ENCODE data around the gene HCCS. TPM values are rescaled to one million over a fixed set of nuclear protein-coding genes. Genes with fewer than 3 reads are reported as not detected.
"Not testable (repeated sequence)": the region's sequence is repeated elsewhere in the genome, so short reads cannot be mapped to it uniquely, and the experiment has no call there.

HCCS gene
- total RNA-seq, 1 experiment from 2014 or later = 17.9 TPM

DNA sequence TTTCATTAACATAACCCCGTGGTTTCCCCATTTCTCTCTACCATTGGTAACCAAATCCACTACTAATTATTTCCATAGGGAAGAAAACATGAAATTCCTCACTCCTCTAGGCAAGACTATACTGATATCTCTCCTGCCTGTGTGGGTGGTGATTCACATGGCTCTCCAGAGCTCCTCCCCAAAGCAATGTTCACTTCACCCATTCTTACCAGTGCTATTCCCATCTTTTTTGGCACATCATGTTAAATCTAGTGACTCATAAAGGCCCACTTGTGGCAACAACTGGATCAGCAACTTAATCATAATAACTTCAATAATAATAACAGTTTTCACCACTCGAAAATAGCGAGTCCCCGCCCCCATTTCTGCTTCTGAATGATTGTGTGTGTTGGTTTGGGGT is 6.1 kb upstream of the HCCS start:
- H3K36me3 ChIP-seq (replicated peaks; ENCODE audit: control insufficient read depth, insufficient read depth, low read length) = no peaks in the 10 kb centered on the region
- no peaks in the 10 kb centered on the region for H3K27me3 ChIP-seq (ENCODE audit: control insufficient read depth, insufficient read depth, low read length)
- DNase-seq = no peak
- no peak overlapping the region for H3K4me3 ChIP-seq (ENCODE audit: insufficient read depth, low read depth, low read length)

DNA sequence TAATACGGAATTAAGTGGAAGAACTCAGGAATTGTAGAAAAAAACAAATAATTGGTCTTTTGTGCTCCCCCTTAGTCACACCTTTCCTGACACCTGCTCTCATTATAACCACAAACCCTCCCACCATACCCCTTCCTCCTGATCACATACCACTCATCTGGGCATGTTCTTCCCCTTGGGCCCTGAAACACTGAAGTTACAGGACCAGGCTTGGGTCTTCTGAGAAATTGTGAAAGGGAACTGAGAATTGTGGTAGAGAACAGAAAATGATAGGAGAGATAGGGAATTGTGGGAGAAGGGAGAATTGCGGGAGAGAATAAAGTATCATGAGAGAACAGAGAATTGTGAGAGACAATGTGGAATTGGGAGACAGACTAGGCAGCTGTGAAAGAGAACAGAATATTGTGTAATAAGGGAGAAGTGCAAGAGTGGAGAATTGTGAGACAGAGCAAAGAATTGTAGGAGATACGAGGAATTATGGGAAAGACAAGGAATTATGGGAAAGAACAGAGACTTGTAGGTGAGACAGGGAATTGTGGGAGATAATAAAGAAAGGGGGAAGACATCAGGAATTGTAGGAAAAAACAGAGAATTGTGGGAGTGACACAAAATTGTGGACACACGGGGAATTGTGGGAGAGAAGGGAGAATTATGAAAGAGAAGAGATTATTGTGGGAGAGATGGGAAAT is 2.7 kb upstream of the HCCS start:
- no peaks in the 10 kb centered on the region for H3K27me3 ChIP-seq (ENCODE audit: control insufficient read depth, insufficient read depth, low read length)
- no peak overlapping the region for H3K4me3 ChIP-seq (ENCODE audit: insufficient read depth, low read depth, low read length)
- no peak for DNase-seq
- H3K36me3 ChIP-seq (replicated peaks; ENCODE audit: control insufficient read depth, insufficient read depth, low read length) = no peaks in the 10 kb centered on the region

DNA sequence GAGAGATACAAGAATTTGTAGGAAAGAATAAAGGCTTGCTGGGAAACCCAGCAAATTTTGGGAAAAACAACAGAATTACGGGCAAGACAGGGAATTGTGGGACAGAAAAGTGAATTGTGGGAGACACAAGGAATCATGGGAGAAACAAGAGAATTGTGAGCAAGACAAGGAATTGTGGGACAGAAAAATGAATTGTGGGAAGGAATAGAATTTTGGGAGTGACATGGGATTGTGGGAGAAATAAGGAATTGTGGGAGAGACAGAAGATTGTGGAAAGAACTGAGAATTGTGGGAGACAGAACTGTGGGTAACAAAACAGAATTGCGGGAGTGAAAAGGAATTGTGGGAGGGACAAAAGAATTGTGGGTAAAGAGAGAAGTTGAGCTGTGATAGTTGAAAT is 1.2 kb upstream of the HCCS start:
- DNase-seq = no peak
- Histone ChIP-seq H3K4me3 (ENCODE audit: insufficient read depth, low read depth, low read length) (no peak overlapping the region), H3K27me3 (ENCODE audit: control insufficient read depth, insufficient read depth, low read length) (no peaks in the 10 kb centered on the region), H3K36me3 (replicated peaks; ENCODE audit: control insufficient read depth, insufficient read depth, low read length) (peaks cover 7% of the 10 kb centered on the region)

DNA sequence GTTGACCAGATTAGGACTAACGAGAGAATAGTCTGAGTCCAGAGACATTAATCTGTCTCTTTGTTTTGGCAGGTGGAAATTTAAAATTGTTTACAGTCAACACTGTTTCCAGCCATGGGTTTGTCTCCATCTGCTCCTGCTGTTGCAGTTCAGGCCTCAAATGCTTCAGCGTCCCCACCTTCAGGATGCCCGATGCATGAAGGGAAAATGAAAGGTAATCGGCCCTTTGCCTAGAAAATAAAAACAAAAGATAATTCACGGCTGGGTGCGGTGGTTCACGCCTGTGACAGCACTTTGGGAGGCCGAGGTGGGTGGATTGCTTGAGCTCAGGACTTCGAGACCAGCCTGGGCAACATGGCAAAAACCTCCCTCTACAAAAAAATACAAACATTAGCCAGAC is 815 bp downstream of the HCCS start:
- no peak for DNase-seq
- Histone ChIP-seq H3K4me3 (ENCODE audit: insufficient read depth, low read depth, low read length) (peak overlapping the region; percentile 76), H3K36me3 (replicated peaks; ENCODE audit: control insufficient read depth, insufficient read depth, low read length) (peaks cover 14% of the 10 kb centered on the region), H3K27me3 (ENCODE audit: control insufficient read depth, insufficient read depth, low read length) (no peaks in the 10 kb centered on the region)

DNA sequence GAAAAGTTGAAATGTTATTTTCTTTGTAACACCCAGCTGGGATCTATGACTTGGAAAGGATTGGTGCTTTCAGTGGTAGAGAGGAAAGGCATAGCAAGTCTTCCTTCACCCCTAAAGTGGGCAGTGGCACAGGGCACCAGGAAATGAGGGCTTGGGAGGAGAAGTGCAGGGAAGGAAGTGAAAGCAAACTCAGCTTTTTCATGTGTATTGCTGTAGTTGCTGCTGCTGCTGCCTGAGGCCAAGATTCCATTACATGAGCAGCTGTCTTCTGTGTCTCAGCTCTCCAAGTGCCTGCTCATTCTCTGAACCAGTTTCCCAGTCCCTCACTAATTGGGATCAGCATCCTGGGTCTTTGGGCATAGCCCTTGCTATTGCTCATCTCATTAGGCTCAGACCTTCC is 2.6 kb downstream of the HCCS start:
- Histone ChIP-seq H3K36me3 (replicated peaks; ENCODE audit: control insufficient read depth, insufficient read depth, low read length) (peaks cover 19% of the 10 kb centered on the region), H3K4me3 (ENCODE audit: insufficient read depth, low read depth, low read length) (no peak overlapping the region), H3K27me3 (ENCODE audit: control insufficient read depth, insufficient read depth, low read length) (no peaks in the 10 kb centered on the region)
- DNase-seq = no peak

DNA sequence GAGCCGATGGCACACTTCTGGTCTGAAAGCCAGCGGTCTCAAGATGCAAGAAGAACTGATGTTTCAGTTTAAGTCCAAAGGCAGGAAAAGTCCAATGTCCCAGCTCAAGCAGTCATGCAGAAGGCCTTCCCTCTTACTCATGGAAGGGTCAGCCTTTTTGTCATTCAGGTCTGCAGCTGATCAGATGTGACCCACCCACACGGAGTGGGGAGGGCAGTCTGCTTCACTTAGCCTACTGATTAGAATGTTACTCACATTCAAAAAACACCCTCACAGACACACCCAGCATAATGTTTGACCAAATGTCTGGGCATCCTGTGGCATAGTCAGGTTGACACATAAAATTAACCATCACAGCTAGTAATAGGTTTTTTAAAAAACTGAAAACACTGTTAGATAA is 6.6 kb downstream of the HCCS start:
- DNase-seq = no peak
- no peak overlapping the region for H3K4me3 ChIP-seq (ENCODE audit: insufficient read depth, low read depth, low read length)
- peaks cover 20% of the 10 kb centered on the region for H3K36me3 ChIP-seq (replicated peaks; ENCODE audit: control insufficient read depth, insufficient read depth, low read length)
- no peaks in the 10 kb centered on the region for H3K27me3 ChIP-seq (ENCODE audit: control insufficient read depth, insufficient read depth, low read length)

DNA sequence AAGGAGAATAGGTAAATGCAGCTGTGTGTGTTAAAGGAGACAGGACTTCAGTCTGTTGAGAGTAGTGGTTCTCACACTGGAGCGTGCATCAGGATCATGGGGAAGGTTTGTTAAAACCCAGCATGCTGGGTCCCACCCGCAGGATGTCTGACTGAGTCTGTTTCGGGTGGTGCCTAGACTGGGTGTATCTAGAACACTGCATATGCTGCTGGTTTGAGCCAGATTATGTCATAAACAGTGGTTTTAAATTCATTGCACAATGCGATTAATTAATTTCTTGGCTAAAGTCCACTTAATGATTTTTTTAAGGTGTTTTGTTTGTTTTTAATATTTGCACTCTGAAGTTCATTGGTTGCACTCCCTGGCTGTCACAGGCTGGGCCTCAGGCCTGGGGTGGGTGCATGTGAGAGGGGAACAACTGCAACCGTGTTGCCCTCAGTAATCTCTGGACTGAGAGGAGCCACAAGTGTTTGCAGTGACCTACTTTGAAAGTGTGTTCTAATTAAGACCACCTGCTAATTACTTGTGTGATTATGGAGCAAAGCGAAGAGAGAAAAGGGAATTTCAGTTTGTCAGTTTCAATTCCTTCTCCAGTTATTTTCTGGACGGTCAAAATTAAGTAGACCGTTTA is 8.3 kb downstream of the HCCS start:
- no peak for DNase-seq
- Histone ChIP-seq H3K27me3 (ENCODE audit: control insufficient read depth, insufficient read depth, low read length) (no peaks in the 10 kb centered on the region), H3K4me3 (ENCODE audit: insufficient read depth, low read depth, low read length) (no peak overlapping the region), H3K36me3 (replicated peaks; ENCODE audit: control insufficient read depth, insufficient read depth, low read length) (peaks cover 17% of the 10 kb centered on the region)

DNA sequence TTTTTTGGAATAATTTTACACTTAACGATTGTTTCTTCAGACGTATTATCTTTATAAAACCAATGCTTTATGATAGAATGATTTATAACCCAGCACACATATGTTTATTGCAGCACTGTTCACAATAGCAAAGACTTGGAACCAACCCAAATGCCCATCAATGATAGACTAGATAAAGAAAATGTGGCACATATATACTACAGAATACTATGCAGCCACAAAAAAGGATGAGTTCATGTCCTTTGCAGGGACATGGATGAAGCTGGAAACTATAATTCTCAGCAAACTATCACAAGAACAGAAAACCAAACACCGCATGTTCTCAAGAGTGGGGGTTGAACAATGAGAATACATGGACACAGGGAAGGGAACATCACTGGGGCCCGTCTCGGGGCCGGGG is 12.0 kb downstream of the HCCS start:
- H3K4me3 ChIP-seq (ENCODE audit: insufficient read depth, low read depth, low read length); H3K27me3 ChIP-seq (ENCODE audit: control insufficient read depth, insufficient read depth, low read length); DNase-seq; H3K36me3 ChIP-seq (replicated peaks; ENCODE audit: control insufficient read depth, insufficient read depth, low read length): not testable (repeated sequence)

DNA sequence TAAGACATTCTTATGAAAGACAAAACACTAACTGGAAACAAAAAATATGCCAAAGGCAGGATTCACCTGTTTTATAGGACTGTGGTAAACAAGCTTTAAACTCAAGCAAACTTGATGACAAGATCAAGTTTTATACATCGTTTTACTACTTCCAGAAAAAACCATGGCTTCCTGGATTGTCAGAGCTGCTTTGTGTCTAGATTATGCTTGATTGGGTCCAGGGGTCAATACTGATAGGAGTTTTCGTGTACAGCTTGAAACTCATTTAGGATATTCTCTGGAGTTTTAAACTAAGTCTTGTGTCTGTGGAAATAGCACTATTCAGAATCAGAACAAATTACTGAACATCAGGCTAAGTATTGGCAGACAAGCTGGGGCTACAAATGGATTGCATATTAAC is 13.0 kb downstream of the HCCS start:
- H3K36me3 ChIP-seq (replicated peaks; ENCODE audit: control insufficient read depth, insufficient read depth, low read length) = peaks cover 1% of the 10 kb centered on the region; the same call in 1 of the 2 replicates
- DNase-seq = no peak
- no peak overlapping the region for H3K4me3 ChIP-seq (ENCODE audit: insufficient read depth, low read depth, low read length)

DNA sequence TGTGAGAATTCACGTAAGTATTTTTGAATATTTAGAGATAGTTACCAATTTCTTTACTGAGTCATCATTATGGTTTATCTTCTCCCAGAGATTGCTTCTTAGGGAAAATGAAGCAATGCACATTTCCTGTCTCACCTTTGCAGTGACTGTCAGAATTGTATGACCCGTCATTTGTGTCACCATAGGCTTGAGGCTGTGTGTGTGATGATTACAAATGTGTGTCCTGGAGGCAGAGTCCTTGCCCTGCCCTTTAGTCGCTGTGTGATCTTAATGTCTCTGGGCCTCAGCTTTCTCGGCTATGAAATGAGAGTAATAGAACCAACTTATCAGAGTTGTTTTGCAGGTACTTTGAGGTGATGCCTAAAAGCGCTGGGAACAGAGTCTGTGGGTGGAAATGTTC is 13.9 kb downstream of the HCCS start:
- H3K27me3 ChIP-seq (ENCODE audit: control insufficient read depth, insufficient read depth, low read length) = no peaks in the 10 kb centered on the region
- DNase-seq = no peak
- no peak overlapping the region for H3K4me3 ChIP-seq (ENCODE audit: insufficient read depth, low read depth, low read length)
- H3K36me3 ChIP-seq (replicated peaks; ENCODE audit: control insufficient read depth, insufficient read depth, low read length) = no peaks in the 10 kb centered on the region; the same call in 1 of the 2 replicates

More for the DNA sequence above, 13.0 kb downstream of the HCCS start:
- H3K27me3 ChIP-seq (ENCODE audit: control insufficient read depth, insufficient read depth, low read length) = no peaks in the 10 kb centered on the region

DNA sequence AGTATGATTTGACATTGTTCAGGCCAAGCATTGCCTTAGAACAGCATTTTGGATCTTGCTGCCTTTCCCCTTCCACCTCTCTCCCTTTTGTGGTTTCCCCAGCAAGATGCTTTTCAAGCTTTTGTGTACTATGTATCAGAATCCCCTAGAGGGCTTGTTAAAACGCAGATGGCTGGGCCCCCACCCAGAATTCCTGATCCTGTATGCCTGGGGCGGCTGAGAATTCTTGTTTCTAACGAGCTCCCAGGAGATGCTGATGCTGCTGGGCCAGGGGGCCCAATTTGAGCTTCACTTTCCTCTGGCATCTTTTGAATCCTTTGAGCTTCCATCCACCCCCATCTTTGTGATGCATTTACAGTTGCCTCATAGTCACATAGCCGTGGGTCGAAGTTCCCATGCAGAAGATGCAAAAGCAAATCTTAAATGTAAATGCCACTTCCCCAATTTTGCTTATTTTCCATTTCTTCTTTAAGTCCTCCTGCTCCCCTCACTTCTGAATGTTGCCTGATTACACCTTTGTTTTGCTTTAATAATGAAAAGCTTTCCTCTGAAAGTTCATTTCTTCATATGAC is 18.5 kb downstream of the HCCS start:
- no peak for DNase-seq
- no peak overlapping the region for H3K4me3 ChIP-seq (ENCODE audit: insufficient read depth, low read depth, low read length)
- no peaks in the 10 kb centered on the region for H3K36me3 ChIP-seq (replicated peaks; ENCODE audit: control insufficient read depth, insufficient read depth, low read length)
- H3K27me3 ChIP-seq (ENCODE audit: control insufficient read depth, insufficient read depth, low read length) = no peaks in the 10 kb centered on the region

DNA sequence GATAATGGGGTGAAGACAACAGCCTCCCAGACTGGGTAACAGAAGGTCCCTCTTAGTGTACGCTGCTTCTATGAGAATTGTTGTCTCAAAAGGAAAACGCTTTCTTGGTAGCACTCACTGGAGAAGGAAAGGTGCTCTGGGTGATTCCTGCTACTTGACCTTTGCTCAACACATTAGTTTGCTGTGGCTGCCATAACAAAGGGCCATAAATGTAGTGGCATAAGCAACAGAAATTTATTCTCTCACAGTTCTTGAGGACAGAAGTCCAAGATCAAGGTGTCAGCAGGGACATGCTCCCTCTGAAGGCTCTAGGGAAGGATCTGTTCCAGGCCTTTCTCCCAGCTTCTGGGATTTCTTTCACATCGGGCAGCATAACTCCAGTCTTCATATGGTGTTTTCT is 19.0 kb downstream of the HCCS start:
- DNase-seq = no peak

DNA sequence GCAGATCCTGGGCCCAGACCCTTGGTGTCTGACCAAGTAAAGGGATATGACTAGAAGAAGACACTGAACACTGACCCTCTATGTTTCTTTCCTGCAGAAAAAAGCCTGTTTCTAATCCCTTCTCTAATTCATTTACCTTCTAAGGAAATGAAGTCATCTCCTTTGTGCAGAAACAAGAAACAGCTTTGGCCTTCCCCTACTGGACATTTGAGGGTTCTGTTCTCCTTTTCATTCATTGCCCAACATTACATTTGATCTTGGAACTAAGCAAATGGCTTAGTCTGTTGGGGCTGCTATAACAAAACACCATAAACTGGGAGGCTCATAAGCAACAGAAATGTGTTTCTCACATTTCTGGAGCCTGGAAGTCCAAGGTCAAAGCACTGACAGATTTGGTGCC is 20.0 kb downstream of the HCCS start:
- Histone ChIP-seq H3K27me3 (ENCODE audit: control insufficient read depth, insufficient read depth, low read length) (no peaks in the 10 kb centered on the region), H3K36me3 (replicated peaks; ENCODE audit: control insufficient read depth, insufficient read depth, low read length) (no peaks in the 10 kb centered on the region), H3K4me3 (ENCODE audit: insufficient read depth, low read depth, low read length) (no peak overlapping the region)
- DNase-seq = no peak

More for the DNA sequence above, 19.0 kb downstream of the HCCS start:
- Histone ChIP-seq H3K36me3 (replicated peaks; ENCODE audit: control insufficient read depth, insufficient read depth, low read length) (no peaks in the 10 kb centered on the region), H3K4me3 (ENCODE audit: insufficient read depth, low read depth, low read length) (no peak overlapping the region), H3K27me3 (ENCODE audit: control insufficient read depth, insufficient read depth, low read length) (no peaks in the 10 kb centered on the region)

DNA sequence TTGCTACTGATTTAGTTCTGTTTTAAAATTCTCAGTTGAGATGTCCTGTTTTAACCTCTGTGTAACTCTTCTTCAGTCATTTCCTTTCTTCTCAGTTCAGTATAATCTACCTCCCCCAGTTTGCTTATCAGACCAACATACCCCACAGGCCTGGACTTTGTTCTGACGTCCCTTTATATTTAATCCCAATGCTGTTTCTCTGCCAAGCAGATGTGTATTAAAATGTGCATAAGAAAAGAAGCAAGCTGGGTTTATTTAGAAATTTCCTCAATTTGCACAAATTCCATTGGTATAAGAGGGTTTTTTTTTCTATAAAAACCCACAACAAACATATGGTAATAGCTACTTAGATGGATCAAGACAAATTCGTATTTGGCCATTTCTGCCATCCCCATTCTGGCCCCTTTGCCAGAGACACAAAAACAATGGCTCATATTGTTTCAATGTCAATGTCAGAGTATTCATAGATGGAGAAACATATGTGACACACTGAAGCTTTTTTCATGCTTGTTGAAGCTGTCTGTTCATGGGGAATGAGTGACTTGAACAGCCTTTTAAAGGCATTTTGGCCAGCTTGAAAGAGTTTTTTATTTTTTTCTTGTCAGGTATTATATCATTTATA is 24.5 kb downstream of the HCCS start:
- Histone ChIP-seq H3K36me3 (replicated peaks; ENCODE audit: control insufficient read depth, insufficient read depth, low read length) (no peaks in the 10 kb centered on the region), H3K4me3 (ENCODE audit: insufficient read depth, low read depth, low read length) (no peak overlapping the region), H3K27me3 (ENCODE audit: control insufficient read depth, insufficient read depth, low read length) (no peaks in the 10 kb centered on the region)
- no peak for DNase-seq

DNA sequence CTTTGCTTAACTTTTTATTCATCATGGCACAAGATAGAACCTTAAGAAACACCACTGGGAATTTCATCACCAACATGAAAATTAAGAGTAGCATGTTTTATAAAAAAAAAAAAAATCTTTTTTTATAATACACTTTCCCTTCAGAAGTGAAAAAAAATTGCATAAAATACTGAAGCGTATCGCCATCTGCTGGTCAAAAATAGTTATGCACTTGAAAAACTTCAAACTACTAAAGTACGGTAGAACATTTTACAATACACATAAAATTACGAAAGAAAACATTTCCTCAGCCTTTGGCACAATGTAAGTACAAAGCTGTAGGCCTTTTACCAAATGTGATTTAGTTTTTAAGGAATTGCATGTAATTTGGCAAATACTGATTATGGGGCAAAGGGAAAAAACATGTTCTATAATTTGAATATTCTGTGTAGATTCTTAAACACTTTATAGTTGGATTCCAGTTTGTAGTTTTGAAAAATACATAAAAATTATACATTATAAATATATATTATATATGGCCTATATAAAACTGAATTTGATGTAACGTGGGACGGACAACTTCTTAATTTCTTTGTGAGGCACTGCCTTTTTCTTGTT is 26.5 kb downstream of the HCCS start:
- DNase-seq = peak; percentile 37
- H3K36me3 ChIP-seq (replicated peaks; ENCODE audit: control insufficient read depth, insufficient read depth, low read length) = no peaks in the 10 kb centered on the region
- H3K4me3 ChIP-seq (ENCODE audit: insufficient read depth, low read depth, low read length) = no peak overlapping the region
- H3K27me3 ChIP-seq (ENCODE audit: control insufficient read depth, insufficient read depth, low read length) = no peaks in the 10 kb centered on the region

All from H7 (cell line).